Transverse colon (tissue), 4 donors: Measurements from ENCODE around the gene GSAP.

Source experiments
- CTCF ChIP-seq, 5 experiments: fragments of 200-600 bp in 3 of 5; fragments of 450-650 bp in 2 of 5; sonication (generic) in 3 of 5; IDR thresholded peaks; 1 replicate in 2 of 5; 2 replicates in 3 of 5; pipeline ENCODE4 v1.5.1; 2016 to 2017; ENCODE audit warnings: antibody characterized with exemption in 5 of 5, inconsistent platforms in 3 of 5, mild to moderate bottlenecking in 2 of 5, moderate library complexity in 1 of 5
- EP300 ChIP-seq: sonication (generic); formaldehyde crosslinking; IDR thresholded peaks from one replicate; pipeline ENCODE4 v1.6.1; 2017; ENCODE audit warnings: antibody characterized with exemption, low read depth
- POLR2A ChIP-seq: fragments of 450-650 bp; IDR thresholded peaks from one replicate; pipeline ENCODE4 v1.6.1; 2016; ENCODE audit warnings: antibody characterized with exemption, mild to moderate bottlenecking, moderate library complexity
- POLR2AphosphoS5 ChIP-seq, 3 donors: sonication (generic); formaldehyde crosslinking; IDR thresholded peaks; one replicate each; pipeline ENCODE4 v1.6.1; 2016; ENCODE audit warnings: antibody characterized with exemption in 3 of 3

DNA sequence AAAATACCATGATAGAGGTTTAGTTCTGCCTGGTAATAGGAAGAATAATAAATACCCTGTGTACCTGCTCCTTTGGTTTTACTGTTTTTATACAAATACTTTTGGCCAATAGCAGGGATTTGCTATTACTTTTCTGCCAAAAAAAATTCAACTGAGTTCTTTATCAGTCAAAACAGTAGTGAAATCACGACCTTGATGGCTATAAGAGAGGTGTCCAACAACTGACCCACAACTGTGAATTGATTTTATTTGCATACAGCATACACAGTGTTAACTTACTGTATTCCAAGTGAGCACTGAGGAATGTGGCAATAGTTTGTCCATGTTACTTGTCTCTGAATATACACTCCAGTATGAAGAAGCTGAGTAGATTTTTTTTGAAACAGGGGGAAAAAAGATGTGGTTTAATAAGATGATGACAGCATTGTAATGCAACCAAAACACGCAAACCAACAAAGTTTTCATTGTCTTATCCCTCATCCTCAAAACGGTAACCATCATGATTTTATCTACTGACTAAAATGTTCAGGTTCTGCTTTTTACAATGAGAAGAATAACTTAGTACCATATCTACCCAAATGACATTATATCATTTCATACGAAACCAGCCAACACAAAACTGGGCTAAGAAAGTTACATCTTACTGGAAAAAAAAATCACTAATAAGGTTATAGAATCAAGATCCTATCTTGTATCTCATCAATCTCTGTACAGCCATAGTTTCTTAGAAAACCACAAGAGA lies 63.3 kb downstream of the GSAP start:
- TF ChIP-seq CTCF (IDR thresholded peaks at IDR 0.05) (no peak), POLR2AphosphoS5 (IDR thresholded peaks at IDR 0.05) (no peak), POLR2A (no peak), EP300 (no peak)
